Measurements from ENCODE around the gene RNF2.

DNA sequence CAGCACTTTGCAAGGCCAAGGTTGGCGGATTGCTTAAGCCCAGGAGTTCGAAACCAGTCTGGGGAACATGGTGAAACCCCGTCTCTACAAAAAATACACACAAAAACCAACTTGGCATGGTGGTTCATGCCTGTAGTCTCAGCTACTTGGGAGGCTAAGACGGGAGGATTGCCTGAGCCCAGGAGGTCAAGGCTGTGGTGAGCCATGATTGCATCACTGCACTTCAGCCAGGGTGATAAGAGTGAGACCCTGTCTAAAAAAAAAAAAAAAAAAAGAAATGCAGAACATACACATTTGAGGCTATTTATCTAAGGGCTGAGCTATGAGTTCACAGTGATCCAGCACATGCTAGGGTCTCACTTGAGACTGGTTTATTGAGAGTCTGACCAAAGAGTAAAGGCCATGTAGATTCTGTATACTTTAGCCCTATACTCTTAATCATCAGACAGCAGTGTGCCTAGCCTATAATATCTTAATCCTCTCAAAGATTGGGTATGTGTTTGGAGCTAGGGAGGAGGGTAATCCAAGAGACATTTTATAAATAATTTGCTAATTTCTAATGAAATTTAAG lies 23.9 kb downstream of the RNF2 start:
- TF ChIP-seq, protein P1, sequence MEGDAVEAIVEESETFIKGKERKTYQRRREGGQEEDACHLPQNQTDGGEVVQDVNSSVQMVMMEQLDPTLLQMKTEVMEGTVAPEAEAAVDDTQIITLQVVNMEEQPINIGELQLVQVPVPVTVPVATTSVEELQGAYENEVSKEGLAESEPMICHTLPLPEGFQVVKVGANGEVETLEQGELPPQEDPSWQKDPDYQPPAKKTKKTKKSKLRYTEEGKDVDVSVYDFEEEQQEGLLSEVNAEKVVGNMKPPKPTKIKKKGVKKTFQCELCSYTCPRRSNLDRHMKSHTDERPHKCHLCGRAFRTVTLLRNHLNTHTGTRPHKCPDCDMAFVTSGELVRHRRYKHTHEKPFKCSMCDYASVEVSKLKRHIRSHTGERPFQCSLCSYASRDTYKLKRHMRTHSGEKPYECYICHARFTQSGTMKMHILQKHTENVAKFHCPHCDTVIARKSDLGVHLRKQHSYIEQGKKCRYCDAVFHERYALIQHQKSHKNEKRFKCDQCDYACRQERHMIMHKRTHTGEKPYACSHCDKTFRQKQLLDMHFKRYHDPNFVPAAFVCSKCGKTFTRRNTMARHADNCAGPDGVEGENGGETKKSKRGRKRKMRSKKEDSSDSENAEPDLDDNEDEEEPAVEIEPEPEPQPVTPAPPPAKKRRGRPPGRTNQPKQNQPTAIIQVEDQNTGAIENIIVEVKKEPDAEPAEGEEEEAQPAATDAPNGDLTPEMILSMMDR (IDR thresholded peaks at IDR 0.05; ENCODE audit: insufficient read depth, low read length), result no peak
- no peak for TF ChIP-seq POLR2AphosphoS5 (IDR thresholded peaks at IDR 0.05; ENCODE audit: low read depth)
- TF ChIP-seq, protein P2, sequence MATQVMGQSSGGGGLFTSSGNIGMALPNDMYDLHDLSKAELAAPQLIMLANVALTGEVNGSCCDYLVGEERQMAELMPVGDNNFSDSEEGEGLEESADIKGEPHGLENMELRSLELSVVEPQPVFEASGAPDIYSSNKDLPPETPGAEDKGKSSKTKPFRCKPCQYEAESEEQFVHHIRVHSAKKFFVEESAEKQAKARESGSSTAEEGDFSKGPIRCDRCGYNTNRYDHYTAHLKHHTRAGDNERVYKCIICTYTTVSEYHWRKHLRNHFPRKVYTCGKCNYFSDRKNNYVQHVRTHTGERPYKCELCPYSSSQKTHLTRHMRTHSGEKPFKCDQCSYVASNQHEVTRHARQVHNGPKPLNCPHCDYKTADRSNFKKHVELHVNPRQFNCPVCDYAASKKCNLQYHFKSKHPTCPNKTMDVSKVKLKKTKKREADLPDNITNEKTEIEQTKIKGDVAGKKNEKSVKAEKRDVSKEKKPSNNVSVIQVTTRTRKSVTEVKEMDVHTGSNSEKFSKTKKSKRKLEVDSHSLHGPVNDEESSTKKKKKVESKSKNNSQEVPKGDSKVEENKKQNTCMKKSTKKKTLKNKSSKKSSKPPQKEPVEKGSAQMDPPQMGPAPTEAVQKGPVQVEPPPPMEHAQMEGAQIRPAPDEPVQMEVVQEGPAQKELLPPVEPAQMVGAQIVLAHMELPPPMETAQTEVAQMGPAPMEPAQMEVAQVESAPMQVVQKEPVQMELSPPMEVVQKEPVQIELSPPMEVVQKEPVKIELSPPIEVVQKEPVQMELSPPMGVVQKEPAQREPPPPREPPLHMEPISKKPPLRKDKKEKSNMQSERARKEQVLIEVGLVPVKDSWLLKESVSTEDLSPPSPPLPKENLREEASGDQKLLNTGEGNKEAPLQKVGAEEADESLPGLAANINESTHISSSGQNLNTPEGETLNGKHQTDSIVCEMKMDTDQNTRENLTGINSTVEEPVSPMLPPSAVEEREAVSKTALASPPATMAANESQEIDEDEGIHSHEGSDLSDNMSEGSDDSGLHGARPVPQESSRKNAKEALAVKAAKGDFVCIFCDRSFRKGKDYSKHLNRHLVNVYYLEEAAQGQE (IDR thresholded peaks at IDR 0.05; ENCODE audit: insufficient replicate concordance, low read depth), result no peak
